ENCODE measurements around the gene ADAM29. TPM values are rescaled to one million over a fixed set of nuclear protein-coding genes. Genes with fewer than 3 reads are reported as not detected.

The ADAM29 gene
- total and polyA plus RNA-seq, 2 of the 8 experiments (the other 6 are each of a cell fraction or from before 2014, with no cell fraction given), result 0.03 TPM; not detected in 1

DNA sequence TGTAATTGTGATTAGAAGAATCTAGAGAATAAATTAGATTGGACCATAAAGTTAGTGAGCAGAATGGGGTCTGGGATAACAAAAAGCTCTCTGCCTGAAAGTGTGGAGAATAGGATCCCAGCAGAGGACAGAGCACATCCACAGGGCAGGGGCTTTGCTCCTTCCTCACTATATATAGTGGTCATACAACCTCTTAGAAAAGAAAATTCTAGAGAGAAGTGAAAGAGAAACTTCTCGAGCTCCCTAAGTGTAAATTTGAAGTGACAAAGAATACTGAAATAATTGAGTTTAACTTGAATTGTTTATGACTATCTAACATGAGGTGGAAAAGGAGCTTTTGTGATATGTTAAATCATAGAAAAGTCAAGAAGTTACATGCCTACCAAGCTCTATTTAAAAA, 14.9 kb downstream of the ADAM29 start (continued):
- TF ChIP-seq, protein P1, sequence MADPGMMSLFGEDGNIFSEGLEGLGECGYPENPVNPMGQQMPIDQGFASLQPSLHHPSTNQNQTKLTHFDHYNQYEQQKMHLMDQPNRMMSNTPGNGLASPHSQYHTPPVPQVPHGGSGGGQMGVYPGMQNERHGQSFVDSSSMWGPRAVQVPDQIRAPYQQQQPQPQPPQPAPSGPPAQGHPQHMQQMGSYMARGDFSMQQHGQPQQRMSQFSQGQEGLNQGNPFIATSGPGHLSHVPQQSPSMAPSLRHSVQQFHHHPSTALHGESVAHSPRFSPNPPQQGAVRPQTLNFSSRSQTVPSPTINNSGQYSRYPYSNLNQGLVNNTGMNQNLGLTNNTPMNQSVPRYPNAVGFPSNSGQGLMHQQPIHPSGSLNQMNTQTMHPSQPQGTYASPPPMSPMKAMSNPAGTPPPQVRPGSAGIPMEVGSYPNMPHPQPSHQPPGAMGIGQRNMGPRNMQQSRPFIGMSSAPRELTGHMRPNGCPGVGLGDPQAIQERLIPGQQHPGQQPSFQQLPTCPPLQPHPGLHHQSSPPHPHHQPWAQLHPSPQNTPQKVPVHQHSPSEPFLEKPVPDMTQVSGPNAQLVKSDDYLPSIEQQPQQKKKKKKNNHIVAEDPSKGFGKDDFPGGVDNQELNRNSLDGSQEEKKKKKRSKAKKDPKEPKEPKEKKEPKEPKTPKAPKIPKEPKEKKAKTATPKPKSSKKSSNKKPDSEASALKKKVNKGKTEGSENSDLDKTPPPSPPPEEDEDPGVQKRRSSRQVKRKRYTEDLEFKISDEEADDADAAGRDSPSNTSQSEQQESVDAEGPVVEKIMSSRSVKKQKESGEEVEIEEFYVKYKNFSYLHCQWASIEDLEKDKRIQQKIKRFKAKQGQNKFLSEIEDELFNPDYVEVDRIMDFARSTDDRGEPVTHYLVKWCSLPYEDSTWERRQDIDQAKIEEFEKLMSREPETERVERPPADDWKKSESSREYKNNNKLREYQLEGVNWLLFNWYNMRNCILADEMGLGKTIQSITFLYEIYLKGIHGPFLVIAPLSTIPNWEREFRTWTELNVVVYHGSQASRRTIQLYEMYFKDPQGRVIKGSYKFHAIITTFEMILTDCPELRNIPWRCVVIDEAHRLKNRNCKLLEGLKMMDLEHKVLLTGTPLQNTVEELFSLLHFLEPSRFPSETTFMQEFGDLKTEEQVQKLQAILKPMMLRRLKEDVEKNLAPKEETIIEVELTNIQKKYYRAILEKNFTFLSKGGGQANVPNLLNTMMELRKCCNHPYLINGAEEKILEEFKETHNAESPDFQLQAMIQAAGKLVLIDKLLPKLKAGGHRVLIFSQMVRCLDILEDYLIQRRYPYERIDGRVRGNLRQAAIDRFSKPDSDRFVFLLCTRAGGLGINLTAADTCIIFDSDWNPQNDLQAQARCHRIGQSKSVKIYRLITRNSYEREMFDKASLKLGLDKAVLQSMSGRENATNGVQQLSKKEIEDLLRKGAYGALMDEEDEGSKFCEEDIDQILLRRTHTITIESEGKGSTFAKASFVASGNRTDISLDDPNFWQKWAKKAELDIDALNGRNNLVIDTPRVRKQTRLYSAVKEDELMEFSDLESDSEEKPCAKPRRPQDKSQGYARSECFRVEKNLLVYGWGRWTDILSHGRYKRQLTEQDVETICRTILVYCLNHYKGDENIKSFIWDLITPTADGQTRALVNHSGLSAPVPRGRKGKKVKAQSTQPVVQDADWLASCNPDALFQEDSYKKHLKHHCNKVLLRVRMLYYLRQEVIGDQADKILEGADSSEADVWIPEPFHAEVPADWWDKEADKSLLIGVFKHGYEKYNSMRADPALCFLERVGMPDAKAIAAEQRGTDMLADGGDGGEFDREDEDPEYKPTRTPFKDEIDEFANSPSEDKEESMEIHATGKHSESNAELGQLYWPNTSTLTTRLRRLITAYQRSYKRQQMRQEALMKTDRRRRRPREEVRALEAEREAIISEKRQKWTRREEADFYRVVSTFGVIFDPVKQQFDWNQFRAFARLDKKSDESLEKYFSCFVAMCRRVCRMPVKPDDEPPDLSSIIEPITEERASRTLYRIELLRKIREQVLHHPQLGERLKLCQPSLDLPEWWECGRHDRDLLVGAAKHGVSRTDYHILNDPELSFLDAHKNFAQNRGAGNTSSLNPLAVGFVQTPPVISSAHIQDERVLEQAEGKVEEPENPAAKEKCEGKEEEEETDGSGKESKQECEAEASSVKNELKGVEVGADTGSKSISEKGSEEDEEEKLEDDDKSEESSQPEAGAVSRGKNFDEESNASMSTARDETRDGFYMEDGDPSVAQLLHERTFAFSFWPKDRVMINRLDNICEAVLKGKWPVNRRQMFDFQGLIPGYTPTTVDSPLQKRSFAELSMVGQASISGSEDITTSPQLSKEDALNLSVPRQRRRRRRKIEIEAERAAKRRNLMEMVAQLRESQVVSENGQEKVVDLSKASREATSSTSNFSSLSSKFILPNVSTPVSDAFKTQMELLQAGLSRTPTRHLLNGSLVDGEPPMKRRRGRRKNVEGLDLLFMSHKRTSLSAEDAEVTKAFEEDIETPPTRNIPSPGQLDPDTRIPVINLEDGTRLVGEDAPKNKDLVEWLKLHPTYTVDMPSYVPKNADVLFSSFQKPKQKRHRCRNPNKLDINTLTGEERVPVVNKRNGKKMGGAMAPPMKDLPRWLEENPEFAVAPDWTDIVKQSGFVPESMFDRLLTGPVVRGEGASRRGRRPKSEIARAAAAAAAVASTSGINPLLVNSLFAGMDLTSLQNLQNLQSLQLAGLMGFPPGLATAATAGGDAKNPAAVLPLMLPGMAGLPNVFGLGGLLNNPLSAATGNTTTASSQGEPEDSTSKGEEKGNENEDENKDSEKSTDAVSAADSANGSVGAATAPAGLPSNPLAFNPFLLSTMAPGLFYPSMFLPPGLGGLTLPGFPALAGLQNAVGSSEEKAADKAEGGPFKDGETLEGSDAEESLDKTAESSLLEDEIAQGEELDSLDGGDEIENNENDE (IDR thresholded peaks at IDR 0.05; ENCODE audit: insufficient replicate concordance, low read length), result no peak
- no peak for TF ChIP-seq RNF2 (IDR thresholded peaks at IDR 0.05; ENCODE audit: borderline replicate concordance, low read depth, low read length, missing control alignments, poor library complexity, severe bottlenecking)
- no peak for TF ChIP-seq MAFK (IDR thresholded peaks at IDR 0.05; ENCODE audit: low read depth, low read length)
- no peak for TF ChIP-seq CREB1 (IDR thresholded peaks at IDR 0.05)
- no peak for TF ChIP-seq SRF (IDR thresholded peaks at IDR 0.05; ENCODE audit: low read depth, low read length)
- no peak for TF ChIP-seq KDM5A (IDR thresholded peaks at IDR 0.05; ENCODE audit: low read length)
- no peak for TF ChIP-seq GABPA (IDR thresholded peaks at IDR 0.05; ENCODE audit: borderline replicate concordance, insufficient read depth, low read length)
- TF ChIP-seq, protein P2, sequence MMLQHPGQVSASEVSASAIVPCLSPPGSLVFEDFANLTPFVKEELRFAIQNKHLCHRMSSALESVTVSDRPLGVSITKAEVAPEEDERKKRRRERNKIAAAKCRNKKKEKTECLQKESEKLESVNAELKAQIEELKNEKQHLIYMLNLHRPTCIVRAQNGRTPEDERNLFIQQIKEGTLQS (IDR thresholded peaks at IDR 0.05; ENCODE audit: insufficient read depth, low read depth, low read length), result no peak

Data from H1 (cell line).